ENCODE results near the gene PER1.
A peak's percentile ranks its signal among the peaks of the same experiment; 100 is the strongest.

GRCh38 chr17:8163978-8164814, 12.0 kb upstream of the PER1 start:
- TF ChIP-seq CTCF (IDR thresholded peaks at IDR 0.05) (no peak), POLR2A (IDR thresholded peaks at IDR 0.05) (no peak), POLR2AphosphoS5 (IDR thresholded peaks at IDR 0.05) (peak in 2 of 4 donors; percentile 21 to 63)

Data from sigmoid colon (tissue), 4 donors.